Astrocyte of the spinal cord (primary cell): ENCODE data around the gene DNER.

Source experiments
- DNase-seq: peaks from one replicate; pipeline ENCODE4 v3.0.0; 2011; ENCODE audit warnings: low read depth, low spot score
- H3K4me3 ChIP-seq: 2 replicates; pipeline ENCODE4 v1.5.1; 2011; ENCODE audit warnings: low read depth, mild to moderate bottlenecking, low read length, moderate library complexity
- CTCF ChIP-seq: IDR thresholded peaks from 2 replicates; pipeline ENCODE4 v1.5.1; 2012; ENCODE audit warnings: low read depth, mild to moderate bottlenecking, low read length, inconsistent platforms
- in situ Hi-C: cut with HindIII; loops from 2 replicates; pipeline ENCODE4 v1.10.0; 2017; ENCODE audit warnings: low sequenced_read_pairs

The DNER gene

GRCh38 chr2:229578052-229578846, 136.1 kb downstream of the DNER start:
- no peak overlapping the region for H3K4me3 ChIP-seq
- in situ Hi-C loops = no loop called here
- DNase-seq = no peak
- no peak for TF ChIP-seq CTCF

GRCh38 chr2:229575569-229576315, 138.6 kb downstream of the DNER start:
- TF ChIP-seq CTCF = no peak
- H3K4me3 ChIP-seq = no peak overlapping the region
- in situ Hi-C loops = no loop called here
- peak; percentile 36 for DNase-seq

- no peak for TF ChIP-seq CTCF
- in situ Hi-C loops = no loop called here
- no peak overlapping the region for H3K4me3 ChIP-seq
- DNase-seq = no peak
Measured at GRCh38 chr2:229572507-229573271, 141.7 kb downstream of the DNER start.

GRCh38 chr2:229571243-229571642, 143.1 kb downstream of the DNER start:
- in situ Hi-C loops = no loop called here
- DNase-seq = no peak
- TF ChIP-seq CTCF = no peak
- H3K4me3 ChIP-seq = no peak overlapping the region

GRCh38 chr2:229566370-229566769, 148.0 kb downstream of the DNER start:
- H3K4me3 ChIP-seq = no peak overlapping the region
- TF ChIP-seq CTCF = no peak
- in situ Hi-C loops = no loop called here
- DNase-seq = no peak

- TF ChIP-seq CTCF = no peak
- no peak for DNase-seq
- in situ Hi-C loops = no loop called here
- H3K4me3 ChIP-seq = no peak overlapping the region
Measured at GRCh38 chr2:229564300-229564907, 150.0 kb downstream of the DNER start.
